Non-pigmented ciliary epithelial cell (primary cell): ENCODE results near the gene FTH1.
"Not testable (repeated sequence)": the region's sequence is repeated elsewhere in the genome, so short reads cannot be mapped to it uniquely, and the experiment has no call there.

Source experiments
- DNase-seq: peaks from one replicate; pipeline ENCODE4 v3.0.0-alpha.2; 2010; ENCODE audit warnings: low read depth

The FTH1 gene

DNA sequence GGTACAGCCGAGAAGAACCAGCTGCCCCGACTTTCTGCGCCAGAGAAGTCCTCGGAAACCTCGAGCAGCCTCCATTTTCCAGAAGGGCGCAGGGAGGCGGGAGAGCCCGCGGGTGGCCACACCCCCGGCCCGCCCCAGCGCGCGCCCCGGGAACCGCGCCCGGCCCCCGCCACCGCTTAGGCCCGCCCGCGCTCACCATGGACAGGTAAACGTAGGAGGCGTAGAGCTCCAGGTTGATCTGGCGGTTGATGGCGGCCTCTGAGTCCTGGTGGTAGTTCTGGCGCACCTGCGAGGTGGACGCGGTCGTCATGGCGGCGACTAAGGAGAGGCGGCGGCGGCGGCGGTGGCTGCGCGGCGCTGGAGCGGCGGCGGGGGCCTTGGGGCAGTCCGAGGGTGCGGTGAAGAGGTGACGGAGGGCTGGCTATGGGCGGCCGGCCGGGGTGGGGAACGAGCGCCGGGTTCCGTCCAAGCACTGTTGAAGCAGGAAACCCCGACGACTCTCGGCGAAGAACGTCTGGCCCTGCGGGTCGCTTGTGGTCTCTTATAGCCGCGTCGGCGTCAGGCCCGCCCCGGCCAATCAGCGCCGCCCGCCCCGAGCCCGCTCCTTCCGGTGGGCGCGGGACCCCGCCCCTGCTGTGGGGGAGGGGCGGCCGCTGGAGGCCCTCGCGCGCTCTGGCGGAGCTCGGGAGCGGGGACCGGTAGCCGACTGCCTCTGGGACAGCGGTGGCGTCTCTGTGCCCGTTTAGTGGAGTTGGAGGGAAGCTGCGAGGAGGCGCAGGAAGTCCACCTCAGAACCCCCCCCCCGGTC lies at the start of gene FTH1:
Gene FTH1, minus strand, starts transcription at position 519 of the 808 bp plus-strand sequence. Its CDS starts 209 bp downstream, at position 310.
- DNase-seq: no peak

DNA sequence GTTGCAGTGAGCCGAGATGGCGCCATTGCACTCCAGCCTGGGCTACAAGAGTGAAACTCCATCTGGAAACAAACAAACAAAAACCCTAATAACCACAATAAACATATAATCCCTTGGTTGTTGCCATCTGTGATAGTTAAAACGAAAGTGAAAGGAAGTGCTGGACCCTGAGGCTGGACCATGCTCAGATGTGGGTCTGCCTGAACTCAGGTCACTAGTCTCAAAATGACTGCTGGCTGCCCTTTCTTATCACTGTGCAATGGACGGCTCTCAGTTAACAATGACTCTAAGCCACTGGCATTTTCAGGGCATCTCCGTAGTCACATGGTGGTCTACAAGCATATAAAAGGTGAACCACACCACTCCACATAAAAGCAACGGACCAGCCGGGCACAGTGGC lies 48.2 kb upstream of the FTH1 start:
- no peak for DNase-seq

DNA sequence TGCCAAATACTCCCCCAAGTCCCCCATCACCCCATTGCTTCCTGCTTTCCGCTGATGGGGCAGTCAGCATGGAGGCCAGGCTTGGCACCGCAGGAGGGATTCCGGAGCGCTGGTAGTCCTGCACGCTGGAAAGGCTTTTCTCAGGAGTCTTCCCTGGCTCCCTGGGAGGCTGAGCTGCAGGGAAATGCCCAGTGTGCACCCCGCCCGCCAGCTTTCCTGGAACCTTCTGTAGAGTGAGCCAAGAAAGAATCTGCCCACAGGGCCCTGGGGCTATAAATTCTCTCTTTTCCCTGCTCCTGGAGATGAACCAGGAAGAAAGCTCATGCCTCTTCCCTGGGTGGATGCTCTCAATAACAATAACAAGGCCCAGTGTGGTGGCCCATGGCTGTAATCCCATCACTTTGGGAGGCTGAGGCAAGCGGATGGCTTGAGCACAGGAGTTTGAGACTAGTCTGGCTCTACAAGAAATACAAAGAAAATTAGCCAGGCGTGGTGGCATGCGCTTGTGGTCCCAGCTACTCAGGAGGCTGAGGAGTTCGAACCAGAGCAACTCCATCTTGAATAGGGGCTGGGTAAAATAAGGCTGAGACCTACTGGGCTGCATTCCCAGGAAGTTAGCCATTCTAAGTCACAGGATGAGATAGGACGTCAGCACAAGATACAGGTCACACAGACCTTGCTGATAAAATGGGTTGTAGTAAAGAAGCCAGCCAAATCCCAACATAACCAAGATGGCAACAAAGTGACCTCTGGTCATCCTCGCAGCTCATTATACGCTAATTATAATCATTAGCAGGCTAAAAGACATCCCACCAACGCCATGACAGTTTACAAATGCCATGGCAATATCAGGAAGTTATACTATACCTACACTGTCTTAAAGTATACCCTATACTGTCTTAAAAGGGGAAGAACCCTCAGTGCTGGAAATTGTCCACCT lies 46.4 kb upstream of the FTH1 start:
- DNase-seq: no peak

DNA sequence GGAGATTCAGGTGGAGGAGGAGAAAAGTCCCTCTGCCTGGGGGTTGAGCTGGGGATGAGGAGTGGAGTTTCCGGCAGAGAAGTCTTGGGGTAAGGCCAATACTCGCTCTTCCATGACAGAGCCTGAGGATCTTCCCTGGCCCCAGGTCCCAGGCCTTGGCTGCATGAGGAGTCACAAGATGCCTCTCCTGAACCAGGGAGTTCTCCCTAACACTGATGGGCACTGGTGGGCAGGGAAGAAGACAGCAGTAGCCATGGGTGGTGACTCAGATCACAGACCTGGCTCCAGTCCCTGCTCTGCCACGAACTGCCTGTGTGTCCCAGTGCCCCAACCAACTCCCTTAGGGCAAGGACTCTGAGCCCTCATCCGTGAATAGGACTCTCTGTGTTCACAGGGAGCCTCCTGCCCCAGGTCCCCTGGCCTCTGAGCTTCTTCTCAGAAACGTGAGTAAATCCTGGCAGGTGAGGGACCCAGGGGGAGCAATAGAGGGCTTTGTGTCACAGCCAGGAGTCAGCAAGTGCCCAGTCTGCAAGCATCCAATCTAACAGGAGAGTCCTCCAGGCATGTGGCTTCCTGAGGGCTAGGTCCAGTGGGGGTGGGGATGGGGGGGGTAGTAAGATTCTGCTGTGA lies 45.5 kb upstream of the FTH1 start:
- no peak for DNase-seq

DNA sequence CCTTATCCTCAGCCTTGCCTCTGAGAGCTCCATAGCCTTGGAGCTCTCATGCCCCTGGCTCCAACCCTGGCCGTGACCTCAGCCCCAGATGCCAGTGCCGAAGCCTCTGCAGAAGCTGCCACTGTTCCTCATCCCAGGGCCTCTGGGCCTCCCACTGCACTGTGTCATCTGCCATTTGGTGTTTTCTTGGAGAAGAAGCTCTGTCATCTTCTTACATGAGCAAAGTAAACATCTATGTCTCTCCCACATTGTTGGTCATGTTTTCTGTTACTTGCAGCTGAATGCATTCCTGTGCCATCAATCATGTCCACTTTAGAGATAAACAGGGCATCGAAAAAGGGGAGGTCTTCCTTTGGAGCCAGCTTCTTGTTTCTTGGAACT lies 45.0 kb upstream of the FTH1 start:
- DNase-seq: no peak

DNA sequence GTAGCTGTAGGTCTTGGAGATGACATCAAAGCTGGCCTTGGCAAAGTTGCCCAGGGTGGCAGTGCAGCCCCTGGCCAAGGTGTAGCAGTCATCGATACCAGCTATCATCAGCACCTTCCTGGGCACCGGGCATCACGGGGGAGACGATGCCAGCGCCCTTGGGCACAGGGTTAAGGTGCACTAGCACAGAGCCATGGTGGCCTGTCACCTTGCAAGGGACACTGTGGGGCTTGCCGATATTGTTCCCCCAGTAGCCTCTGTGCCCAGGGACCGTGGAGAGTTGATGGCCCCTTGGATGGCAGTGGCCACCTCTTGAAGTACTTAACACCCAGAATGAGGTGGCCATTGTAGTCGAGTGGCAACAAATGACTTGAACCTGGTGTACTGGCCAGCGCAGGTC lies 44.4 kb upstream of the FTH1 start:
- DNase-seq: no peak

DNA sequence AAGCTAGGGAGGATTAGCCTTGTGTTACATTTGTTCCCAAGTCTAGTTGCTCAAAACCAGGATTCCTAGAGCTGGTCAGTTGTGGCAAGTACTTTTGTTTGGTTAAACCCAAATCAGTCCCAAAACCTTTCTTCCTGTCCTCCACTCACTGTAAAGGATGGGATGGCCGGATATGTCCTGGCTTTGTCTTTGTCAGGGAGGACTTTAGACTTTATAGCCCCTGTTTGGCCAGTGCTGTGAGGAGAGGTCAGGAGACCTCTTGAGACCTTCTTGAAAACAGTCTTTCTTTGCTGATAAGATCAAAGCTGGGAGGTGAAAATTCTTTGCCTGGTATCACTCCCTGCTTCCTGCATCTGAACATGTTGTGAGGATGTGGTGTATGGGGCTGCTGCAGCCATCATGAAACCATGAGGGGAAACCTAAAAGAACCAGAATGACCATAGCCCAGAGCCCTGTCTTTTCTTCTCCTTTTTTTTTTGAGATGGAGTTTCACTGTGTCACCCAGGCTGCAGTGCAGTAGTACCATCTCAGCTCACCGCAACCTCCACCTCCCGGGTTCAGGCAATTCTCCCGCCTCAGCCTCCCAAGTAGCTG lies 43.6 kb upstream of the FTH1 start:
- DNase-seq: no peak

DNA sequence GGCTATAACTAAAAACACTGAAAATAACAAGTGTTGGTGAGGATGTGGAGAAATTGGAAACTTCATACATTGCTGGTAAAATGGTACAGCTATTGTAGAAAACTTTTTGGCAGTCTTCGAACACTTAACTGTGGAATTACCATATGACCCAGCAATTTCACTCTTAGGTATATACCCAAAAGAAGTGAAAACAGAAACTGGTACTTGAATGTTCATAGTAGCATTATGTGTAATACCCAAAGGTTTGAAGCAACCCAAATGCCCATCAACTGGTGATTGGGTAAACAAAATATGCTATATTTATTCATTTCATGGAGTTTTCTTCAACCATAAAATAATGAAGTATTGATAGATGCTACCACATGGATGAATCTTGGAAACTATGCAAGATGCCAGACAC lies 40.8 kb upstream of the FTH1 start:
- DNase-seq: no peak

DNA sequence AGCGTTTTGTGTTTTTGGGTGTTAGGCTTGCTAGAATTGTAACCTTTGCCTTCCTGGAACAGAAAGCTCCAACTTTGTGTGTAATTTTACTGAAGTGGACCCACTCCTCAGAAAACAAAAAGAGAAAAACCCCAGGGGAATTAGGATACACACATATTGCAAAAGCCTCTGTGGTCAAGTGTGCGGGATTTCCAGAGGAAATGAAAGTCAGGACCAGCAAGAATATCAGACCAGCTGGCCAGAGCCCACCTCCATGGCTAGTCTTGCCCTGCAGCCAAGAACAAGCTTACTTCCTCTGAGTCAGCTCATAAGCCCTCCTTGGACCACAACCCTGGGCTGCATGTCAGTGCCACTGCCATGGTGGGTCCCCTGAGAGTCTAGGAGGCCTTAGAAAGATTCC lies 37.0 kb upstream of the FTH1 start:
- DNase-seq: peak; percentile 61

DNA sequence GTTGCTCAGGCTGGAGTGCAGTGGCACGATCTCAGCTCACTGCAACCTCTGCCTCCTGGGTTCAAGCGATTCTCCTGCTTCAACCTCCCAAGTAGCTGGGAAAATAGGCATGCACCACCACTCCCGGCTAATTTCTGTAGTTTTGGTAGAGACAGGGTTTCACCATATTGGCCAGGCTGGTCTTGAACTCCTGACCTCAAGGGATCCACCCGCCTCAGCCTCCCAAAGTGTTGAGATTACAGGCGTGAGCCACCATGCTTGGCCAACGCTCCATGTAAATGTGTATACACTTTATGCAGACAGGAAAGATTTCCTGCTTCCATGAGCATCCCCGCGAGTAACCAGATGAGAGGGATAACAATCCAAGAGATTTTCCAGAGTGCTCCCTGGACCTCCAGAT lies 34.8 kb upstream of the FTH1 start:
- not testable (repeated sequence) for DNase-seq

DNA sequence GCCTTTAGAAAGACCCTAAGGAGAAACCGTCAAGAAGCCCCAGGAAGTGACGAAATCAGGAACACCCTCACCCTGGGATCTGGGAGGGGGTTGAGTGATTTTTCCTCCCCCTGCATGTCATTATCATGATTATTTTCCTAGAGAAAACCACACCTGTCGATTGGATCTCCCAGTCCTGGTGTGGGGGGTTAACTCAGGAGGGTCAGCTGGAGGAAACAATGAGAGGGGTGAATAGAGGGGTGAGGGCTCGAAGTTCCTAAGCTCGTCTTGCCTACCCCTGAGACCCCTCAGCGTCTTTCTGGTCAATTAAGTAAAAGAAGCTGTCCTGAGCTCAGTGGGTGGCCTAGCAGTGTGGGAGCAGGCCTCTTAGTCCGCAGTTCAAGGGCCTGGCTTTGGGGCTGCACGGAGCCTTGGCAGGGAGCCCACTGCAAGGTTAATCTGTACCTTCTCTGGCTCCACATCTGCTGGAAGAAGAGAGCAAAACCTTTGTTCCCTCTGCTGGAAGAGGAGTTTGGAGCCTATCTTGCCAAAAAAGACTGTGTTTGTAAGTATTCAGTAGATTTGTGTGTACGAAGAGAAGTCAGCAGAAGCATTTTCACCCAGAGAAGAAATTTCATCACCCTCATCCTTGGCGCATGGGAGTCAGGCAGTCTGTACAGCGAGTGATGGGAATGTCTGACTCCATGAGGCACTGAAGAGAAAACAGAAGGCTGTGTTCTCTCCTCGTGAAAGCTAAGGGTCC lies 34.2 kb upstream of the FTH1 start:
- DNase-seq: no peak

DNA sequence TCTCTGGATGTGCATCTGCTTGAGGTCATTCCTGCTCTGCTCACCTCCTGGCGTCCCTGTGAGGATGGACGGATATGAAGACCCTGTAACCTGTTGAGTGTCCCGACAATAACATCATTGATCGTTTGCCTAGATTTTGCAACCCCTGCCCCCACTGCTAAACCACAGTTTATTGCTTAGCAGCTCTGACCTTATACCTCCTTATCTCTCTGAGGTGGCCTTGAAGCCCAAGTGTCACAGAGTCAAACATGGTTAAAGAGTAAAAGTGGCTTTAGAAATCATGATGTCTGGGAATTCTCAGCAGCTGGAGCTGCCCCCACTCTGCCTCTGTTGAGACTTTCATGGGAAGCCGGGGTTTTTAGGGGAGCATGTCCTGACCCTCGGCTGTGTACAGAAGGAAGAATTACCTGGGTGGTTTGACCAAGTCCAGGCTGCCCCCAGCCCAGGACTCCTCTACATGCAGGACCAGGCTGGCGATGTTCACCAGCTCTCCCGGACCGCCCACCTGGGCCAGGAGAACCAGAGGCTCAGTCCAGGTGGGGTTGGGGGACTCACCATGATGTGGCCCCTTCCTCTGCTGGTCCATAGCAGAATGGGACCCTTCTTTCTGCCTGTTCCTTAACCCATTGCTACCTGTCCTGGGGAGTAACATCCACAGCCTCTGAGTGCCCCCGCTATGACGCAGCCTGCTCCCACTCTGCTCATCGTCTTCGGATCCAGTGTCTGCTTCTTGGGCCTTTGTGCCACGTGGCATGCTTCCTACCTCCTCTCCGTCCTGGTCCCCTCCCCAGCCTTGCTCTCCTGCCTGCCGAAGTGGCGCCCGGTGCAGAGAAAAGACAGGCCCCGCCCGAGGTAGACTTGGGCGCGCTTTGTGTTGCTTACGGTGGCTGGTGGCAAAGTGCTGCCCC lies 33.4 kb upstream of the FTH1 start:
- no peak for DNase-seq

DNA sequence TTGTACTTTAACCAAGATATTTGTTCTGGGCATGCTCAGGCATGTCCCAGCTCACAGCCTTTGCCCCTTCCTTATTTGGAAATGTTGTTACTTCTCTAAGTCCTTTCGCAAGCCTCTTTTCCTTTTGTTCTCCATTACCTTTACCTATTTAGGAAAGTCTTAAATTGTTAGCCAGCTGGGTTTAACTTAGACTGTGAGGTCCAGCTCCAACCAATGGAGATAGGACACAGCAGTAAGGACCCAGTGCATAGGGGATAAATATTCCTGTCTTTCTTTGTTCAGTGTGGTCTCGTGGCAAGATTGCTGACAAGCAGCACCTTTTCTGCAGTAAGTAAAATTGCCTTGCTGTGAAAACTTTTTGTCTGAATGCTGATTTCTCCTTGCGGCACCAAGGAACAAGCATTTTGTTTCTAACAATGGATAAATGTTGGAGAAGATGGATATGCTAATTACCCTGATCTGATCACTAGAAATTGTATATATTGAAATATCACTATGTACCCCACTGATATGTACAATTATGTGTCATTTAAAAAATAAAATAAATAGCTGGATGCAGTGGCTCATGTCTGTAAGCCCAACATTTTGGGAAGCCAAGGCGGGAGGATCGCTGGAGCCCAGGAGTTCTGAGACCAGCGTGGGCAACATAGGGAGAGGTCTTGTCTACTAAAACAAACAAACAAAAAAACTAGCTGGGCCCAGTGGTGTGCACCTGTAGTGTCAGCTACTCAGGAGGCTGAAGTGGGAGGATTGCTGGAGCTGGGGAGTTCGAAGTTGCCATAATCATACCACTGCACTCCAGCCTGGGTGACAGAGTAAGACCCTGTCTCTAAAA lies 31.9 kb upstream of the FTH1 start:
- no peak for DNase-seq

DNA sequence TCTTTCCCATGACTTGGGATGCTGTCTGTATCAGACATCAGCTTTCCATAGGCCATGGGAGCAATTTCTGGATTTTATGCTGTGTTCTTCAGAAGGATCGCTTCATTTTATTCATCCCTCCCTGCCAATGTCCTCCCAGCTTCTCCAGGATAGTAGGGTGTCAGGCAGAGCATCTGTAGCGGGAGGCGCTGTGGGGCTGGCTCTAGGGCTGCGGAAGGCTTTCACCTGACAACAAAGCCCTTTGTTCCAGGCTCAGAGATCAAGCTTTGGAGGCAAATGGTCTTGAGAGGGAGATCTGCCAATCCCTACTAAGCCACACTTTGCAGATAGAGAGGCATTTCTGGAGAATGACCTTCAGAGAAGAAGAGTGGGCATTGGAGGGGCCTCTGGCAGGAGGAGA lies 29.5 kb upstream of the FTH1 start:
- DNase-seq: no peak

DNA sequence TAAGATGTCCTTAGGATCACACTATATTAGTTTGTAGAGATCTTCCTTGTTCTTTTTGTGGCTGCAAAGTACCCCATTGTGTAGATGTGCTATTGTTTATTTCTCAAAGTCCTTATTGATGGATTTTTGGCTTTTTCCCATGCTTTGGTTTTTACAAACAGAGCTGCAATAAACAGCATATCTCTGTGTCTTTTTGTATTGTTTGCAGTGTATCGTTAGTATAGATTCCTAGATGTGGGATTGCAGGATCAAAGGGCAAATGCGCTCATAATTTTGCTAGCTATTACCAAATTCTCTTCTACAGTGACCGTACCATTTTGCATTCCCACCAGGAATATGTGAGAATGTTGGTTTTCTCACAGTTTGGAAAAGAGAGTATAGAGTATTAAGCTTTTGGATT lies 27.5 kb upstream of the FTH1 start:
- no peak for DNase-seq

DNA sequence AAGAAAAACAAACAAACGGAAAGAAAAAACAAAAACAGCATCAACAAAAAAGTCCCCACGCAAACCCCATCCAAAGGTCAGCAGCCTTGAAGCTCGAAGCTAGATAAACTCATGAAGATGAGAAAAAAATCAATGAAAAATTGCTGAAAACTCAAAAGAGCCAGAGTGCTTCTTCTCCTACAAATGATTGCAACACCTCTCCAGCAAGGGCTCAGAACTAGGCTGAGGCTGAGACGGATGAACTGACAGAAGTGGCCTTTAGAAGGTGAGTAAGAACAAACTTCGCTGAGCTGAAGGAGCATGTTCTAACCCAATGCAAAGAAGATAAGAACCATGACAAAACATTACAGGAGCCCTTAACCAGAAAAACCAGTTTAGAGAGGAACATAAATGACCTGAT lies 18.4 kb upstream of the FTH1 start:
- DNase-seq: no peak

DNA sequence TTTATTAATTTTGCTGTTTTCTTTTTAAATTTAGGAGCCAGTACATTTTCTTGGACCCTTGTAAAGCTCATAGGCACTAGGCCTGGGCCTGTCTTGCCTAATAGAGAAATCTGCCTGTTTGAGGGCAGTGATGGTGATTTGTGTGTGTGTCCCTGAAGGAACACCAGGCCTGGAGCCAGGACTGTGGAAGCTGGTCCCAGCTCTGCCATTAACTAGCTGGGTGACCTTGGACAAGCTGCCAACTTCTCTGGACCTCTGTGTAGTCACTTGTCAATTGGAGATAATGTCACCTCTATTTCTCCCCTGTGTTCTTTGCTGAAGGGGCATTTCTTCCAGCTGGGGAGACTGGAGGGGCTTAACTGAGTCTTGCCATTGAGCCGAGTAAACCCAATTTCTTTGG lies 16.0 kb upstream of the FTH1 start:
- DNase-seq: no peak

DNA sequence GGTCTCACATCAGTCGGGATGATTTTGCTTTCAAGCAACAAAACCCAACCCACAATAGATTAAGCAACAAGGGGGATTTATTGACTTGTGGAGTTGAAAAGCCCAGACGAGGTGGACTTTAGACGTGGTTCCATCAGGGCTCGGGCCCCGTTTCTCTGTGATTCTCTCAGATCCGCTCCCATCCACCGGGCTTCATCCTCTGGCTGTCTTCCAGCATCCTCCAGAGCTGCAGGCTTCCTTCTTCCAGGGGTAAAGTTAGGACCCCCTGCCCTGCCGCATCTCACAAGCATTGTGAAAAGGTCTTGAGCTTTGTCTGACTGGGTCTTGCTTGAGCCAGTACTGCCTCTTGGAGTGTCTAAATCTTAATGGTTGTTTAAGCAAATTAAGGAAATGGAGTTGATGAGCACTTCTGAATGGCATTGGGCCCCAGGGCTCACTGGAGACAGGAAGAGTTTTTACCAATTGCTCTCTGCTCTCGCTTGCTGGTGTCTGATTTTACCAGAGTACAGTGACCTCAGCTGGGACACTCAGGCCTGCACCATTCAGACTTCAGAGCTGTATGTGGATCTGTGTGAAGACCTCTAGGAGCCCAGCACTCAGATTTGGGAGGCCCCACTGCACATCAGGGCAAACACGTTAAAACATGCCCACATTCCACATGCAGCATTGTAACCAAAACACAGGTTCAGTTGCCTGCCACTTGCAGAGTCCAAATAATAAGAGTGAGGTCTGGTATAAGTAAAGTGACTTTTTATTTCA lies 13.5 kb upstream of the FTH1 start:
- DNase-seq: no peak
